ENCODE data around the gene PLA2G2C. TPM values are rescaled to one million over a fixed set of nuclear protein-coding genes. Genes with fewer than 3 reads are reported as not detected.

PLA2G2C gene
- total RNA-seq, 2 experiments from 2014 or later, result not detected

GRCh38 chr1:20187813-20188454 lies 1.6 kb upstream of the PLA2G2C start:
- POLR2A ChIA-PET, result no interaction called here
- H3K9me3 Mint-ChIP-seq, result no peaks in the 10 kb centered on the region
- H3K4me1 Mint-ChIP-seq, result peaks cover 47% of the 10 kb centered on the region
- CTCF ChIA-PET, result interaction anchor here (1.1 to 2.2 kb wide), 4 partner anchors 8 to 307 kb away, joined by 3 to 11 read pairs (median 4); no protein-coding TSS in a partner anchor
- no peak overlapping the region for H3K4me3 Mint-ChIP-seq
- no peak for DNase-seq
- peaks cover 40% of the 10 kb centered on the region for H3K27me3 Mint-ChIP-seq
- no peak overlapping the region for H3K27ac Mint-ChIP-seq
- no peaks in the 10 kb centered on the region for H3K36me3 Mint-ChIP-seq (ENCODE audit: low read depth)

GRCh38 chr1:20187103-20187812 lies 940 bp upstream of the PLA2G2C start:
- CTCF ChIA-PET, result interaction anchor here (1.1 to 2.2 kb wide), 4 partner anchors 8 to 307 kb away, joined by 3 to 11 read pairs (median 4); no protein-coding TSS in a partner anchor
- POLR2A ChIA-PET, result no interaction called here
- Mint-ChIP-seq H3K27ac (peak overlapping the region; percentile 58), H3K27me3 (peaks cover 33% of the 10 kb centered on the region), H3K4me3 (peak overlapping the region; percentile 0), H3K9me3 (no peaks in the 10 kb centered on the region), H3K4me1 (peaks cover 47% of the 10 kb centered on the region), H3K36me3 (ENCODE audit: low read depth) (no peaks in the 10 kb centered on the region)
- DNase-seq, result peak; percentile 26

DNA sequence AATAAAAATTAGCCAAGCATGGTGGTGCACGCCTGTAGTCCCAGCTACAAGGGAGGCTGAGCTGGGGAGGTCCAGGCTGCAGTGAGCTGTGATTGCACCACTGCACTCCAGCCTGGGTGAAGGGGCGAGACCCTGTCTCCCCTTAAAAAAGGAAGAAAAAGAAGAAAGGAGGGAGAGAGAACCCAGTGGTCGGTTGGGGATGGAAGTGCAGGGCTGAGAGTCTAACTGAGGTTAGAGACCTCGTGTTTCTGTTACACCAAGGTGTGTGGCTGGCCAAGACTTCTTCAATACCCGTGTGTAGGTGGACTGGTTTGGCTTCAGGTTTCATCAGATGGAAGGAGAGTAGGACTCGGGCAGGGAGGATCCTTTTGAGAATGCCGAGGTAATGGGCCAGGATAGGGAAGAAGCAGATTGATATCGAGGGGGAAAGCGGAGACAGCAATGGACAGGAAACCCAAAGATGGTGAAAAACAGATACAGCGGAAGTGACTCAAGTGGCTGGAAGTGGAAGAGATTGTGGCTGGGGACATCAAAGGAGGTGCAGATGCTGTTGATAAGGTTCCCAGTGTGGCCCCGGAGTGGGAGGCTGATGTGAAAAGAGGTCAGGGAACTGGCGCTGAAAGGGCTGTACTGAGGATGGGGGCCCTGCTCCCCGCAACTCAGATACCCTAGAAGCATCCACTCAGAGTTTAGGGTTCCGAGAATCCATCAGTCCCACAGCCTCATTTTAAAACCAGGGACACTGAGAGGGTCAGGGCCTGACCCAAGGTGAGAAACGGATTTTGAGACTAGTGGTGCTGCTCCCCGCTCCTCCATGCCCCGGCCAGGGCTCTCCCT lies 1.1 kb downstream of the PLA2G2C start:
- CTCF ChIA-PET, result interaction anchor here (0.6 kb wide), 2 partner anchors 15 to 38 kb away, joined by 3 to 4 read pairs; no protein-coding TSS in a partner anchor
- POLR2A ChIA-PET, result no interaction called here
- peaks cover 47% of the 10 kb centered on the region for H3K4me1 Mint-ChIP-seq
- H3K27ac Mint-ChIP-seq, result peak overlapping the region; percentile 78
- peaks cover under 1% of the 10 kb centered on the region for H3K36me3 Mint-ChIP-seq (ENCODE audit: low read depth)
- H3K9me3 Mint-ChIP-seq, result peaks cover 3% of the 10 kb centered on the region
- H3K27me3 Mint-ChIP-seq, result peaks cover 30% of the 10 kb centered on the region
- H3K4me3 Mint-ChIP-seq, result peak overlapping the region; percentile 46
- DNase-seq, result peak; percentile 79

- ChIA-PET POLR2A (no interaction called here), CTCF (interaction anchor here (0.6 to 0.9 kb wide), 2 partner anchors 19 to 37 kb away, joined by 3 to 4 read pairs; no protein-coding TSS in a partner anchor)
- Mint-ChIP-seq H3K4me3 (no peak overlapping the region), H3K27ac (no peak overlapping the region), H3K27me3 (peaks cover 24% of the 10 kb centered on the region), H3K4me1 (peaks cover 47% of the 10 kb centered on the region), H3K36me3 (ENCODE audit: low read depth) (peaks cover 5% of the 10 kb centered on the region), H3K9me3 (peaks cover 9% of the 10 kb centered on the region)
- DNase-seq, result no peak
These were observed 1.8 kb downstream of the PLA2G2C start for GRCh38 chr1:20184481-20184900.

GRCh38 chr1:20183616-20184271 lies 2.6 kb downstream of the PLA2G2C start:
- H3K4me3 Mint-ChIP-seq, result no peak overlapping the region
- ChIA-PET CTCF (interaction anchor here (0.6 to 0.9 kb wide), 2 partner anchors 11 to 18 kb away, joined by 3 to 4 read pairs; no protein-coding TSS in a partner anchor), POLR2A (no interaction called here)
- H3K4me1 Mint-ChIP-seq, result peaks cover 47% of the 10 kb centered on the region
- peaks cover 12% of the 10 kb centered on the region for H3K9me3 Mint-ChIP-seq
- DNase-seq, result no peak
- no peak overlapping the region for H3K27ac Mint-ChIP-seq
- H3K27me3 Mint-ChIP-seq, result peaks cover 22% of the 10 kb centered on the region
- H3K36me3 Mint-ChIP-seq (ENCODE audit: low read depth), result peaks cover 7% of the 10 kb centered on the region

DNA sequence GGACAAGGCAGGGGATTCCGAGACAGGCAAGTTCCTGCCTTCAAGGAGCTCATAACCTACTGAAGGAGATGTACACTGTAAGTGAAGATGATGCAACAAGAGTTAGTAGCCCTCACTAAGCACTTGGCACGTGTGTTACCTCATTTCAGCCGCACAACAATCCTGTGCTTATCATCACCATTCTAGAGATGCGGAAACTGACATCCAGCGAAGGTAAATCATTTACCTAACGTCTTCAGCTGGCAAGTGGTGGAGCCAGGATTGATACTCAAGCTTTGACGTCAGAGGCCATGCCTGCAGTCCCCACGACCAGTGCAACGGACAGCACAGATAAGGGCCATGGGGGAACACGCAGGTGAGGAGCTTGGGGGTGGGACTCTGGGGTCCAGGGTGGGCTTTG lies 3.3 kb downstream of the PLA2G2C start:
- Mint-ChIP-seq H3K36me3 (ENCODE audit: low read depth) (peaks cover 7% of the 10 kb centered on the region), H3K9me3 (peaks cover 12% of the 10 kb centered on the region), H3K4me1 (peaks cover 41% of the 10 kb centered on the region), H3K27ac (no peak overlapping the region), H3K4me3 (no peak overlapping the region), H3K27me3 (peaks cover 16% of the 10 kb centered on the region)
- DNase-seq, result no peak
- ChIA-PET CTCF (no interaction called here), POLR2A (interaction anchor here (0.7 kb wide), 1 partner anchor 31 kb away, joined by 3 read pairs; no protein-coding TSS in a partner anchor)

GRCh38 chr1:20182415-20182814 lies 3.9 kb downstream of the PLA2G2C start:
- Mint-ChIP-seq H3K36me3 (ENCODE audit: low read depth) (peaks cover 7% of the 10 kb centered on the region), H3K4me3 (no peak overlapping the region), H3K9me3 (peaks cover 12% of the 10 kb centered on the region), H3K27me3 (peaks cover 12% of the 10 kb centered on the region), H3K4me1 (peaks cover 35% of the 10 kb centered on the region), H3K27ac (no peak overlapping the region)
- ChIA-PET CTCF (interaction anchor here (1.0 to 1.5 kb wide), 3 partner anchors 10 to 30 kb away, joined by 3 read pairs; no protein-coding TSS in a partner anchor), POLR2A (no interaction called here)
- no peak for DNase-seq

DNA sequence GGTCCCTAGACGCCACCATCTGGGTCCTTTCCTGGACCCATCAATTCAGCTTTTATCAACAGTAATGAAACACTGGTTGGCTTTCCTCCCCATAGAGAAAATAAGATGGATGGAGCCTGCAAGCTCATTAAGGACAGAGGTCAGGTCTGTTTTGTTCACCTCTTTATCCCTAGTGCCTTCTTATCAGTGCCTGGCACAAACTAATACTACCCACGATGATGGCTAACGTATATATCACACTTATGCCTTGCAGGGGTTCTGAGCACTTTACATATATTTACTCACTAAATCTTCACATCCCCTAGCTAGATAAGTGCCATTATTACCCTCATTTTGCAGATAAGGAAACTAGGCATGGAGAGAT lies 5.5 kb downstream of the PLA2G2C start:
- peaks cover 22% of the 10 kb centered on the region for H3K4me1 Mint-ChIP-seq

DNA sequence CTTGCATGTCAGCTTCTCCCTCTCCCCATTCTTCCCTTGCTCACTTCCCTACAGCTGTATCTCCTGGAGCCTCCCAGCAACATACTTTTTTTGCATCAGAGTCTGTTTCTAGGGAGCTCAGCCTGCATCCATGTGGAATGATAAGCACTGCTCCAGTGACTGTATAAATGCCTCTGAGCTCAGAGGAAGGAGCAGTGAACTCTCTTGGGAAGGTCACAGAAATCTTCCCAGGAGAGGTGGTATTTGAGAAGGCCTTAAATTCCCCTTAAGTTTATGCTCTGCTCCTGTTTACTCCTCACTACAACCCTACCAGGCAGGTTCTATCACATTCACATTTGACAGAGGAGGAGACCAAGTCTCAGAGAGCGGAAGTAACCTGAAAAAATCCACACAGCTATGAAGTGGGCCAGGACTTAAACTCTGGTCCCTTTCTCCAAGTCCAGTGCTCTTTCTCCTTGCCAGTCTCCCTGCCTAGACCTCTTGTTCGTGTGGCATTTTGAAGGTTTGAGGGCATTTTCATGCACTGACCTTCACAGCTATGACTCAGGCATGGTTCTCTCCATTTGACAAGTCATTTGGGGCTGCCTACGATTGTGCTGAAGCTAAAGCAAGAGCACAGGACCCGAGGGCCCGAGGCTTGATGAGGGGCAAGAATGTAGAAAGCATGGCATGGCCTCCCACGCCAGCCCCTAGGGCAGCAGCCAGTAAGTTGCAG lies 6.0 kb downstream of the PLA2G2C start:
- Mint-ChIP-seq H3K27me3 (peaks cover 14% of the 10 kb centered on the region), H3K27ac (no peak overlapping the region), H3K36me3 (ENCODE audit: low read depth) (peaks cover 7% of the 10 kb centered on the region), H3K4me1 (peaks cover 18% of the 10 kb centered on the region), H3K4me3 (no peak overlapping the region), H3K9me3 (peaks cover 12% of the 10 kb centered on the region)
- no peak for DNase-seq
- POLR2A ChIA-PET, result interaction anchor here (1.1 kb wide), 1 partner anchor 9 kb away, joined by 4 read pairs; no protein-coding TSS in a partner anchor
- CTCF ChIA-PET, result interaction anchor here (1.4 to 3.2 kb wide), 6 partner anchors 8 to 17 kb away, joined by 5 to 14 read pairs (median 10); no protein-coding TSS in a partner anchor

More for the DNA sequence above, 5.5 kb downstream of the PLA2G2C start:
- Mint-ChIP-seq H3K9me3 (peaks cover 12% of the 10 kb centered on the region), H3K27me3 (peaks cover 15% of the 10 kb centered on the region), H3K4me3 (no peak overlapping the region), H3K27ac (no peak overlapping the region), H3K36me3 (ENCODE audit: low read depth) (peaks cover 7% of the 10 kb centered on the region)
- ChIA-PET POLR2A (no interaction called here), CTCF (interaction anchor here (1.5 to 3.2 kb wide), 4 partner anchors 12 to 18 kb away, joined by 3 to 14 read pairs (median 12); no protein-coding TSS in a partner anchor)
- no peak for DNase-seq

GRCh38 chr1:20179371-20180128 lies 6.8 kb downstream of the PLA2G2C start:
- Mint-ChIP-seq H3K27me3 (peaks cover 11% of the 10 kb centered on the region), H3K27ac (no peak overlapping the region), H3K4me1 (peaks cover 11% of the 10 kb centered on the region), H3K4me3 (no peak overlapping the region), H3K36me3 (ENCODE audit: low read depth) (peaks cover 7% of the 10 kb centered on the region), H3K9me3 (peaks cover 12% of the 10 kb centered on the region)
- POLR2A ChIA-PET, result interaction anchor here (0.5 to 1.1 kb wide), 2 partner anchors 8 to 31 kb away, joined by 4 to 5 read pairs; no protein-coding TSS in a partner anchor
- CTCF ChIA-PET, result interaction anchor here (1.4 to 3.2 kb wide), 6 partner anchors 9 to 17 kb away, joined by 5 to 14 read pairs (median 10); no protein-coding TSS in a partner anchor
- DNase-seq, result no peak
